ACHN (cell line): Measurements from ENCODE around the gene SCAANT1.

Experiments
- DNase-seq: peaks from one replicate; pipeline ENCODE4 v3.0.0-alpha.2; 2015
- in situ Hi-C: cut with HindIII; loops from 2 replicates; pipeline ENCODE4 v1.10.0; 2017; ENCODE audit warnings: low sequenced_read_pairs, low pct_ligation_motif_present, low pct_unique_long_range_greater_than_20kb

The SCAANT1 gene

DNA sequence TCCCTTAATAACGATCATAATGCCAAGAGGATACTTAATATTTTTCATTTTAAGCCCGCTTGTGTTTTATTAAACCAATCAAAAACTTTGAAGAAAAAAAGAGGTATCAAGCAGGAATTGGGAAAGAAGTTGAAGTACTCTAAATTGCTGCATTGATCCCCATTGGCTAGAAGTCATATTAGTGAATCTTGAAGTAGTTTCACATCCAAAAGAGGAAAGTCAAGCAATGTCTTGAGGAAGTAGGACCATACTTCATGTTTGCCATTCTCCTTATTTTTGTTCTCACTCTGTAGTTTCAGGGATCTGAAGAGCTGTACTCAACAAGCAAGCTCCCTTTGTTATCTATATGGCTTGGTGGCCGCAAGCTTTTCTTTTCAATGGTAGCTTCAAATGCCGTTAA, 2.2 kb downstream of the SCAANT1 start:
- DNase-seq: no peak
- in situ Hi-C loops: no loop called here

GRCh38 chr3:63909431-63909830, 2.8 kb downstream of the SCAANT1 start:
- DNase-seq: no peak
- in situ Hi-C loops: no loop called here

GRCh38 chr3:63908776-63909175, 3.4 kb downstream of the SCAANT1 start:
- no peak for DNase-seq
- in situ Hi-C loops: no loop called here

- in situ Hi-C loops: no loop called here
- DNase-seq: peak; percentile 28
Observed at GRCh38 chr3:63908081-63908736, 4.0 kb downstream of the SCAANT1 start.

DNA sequence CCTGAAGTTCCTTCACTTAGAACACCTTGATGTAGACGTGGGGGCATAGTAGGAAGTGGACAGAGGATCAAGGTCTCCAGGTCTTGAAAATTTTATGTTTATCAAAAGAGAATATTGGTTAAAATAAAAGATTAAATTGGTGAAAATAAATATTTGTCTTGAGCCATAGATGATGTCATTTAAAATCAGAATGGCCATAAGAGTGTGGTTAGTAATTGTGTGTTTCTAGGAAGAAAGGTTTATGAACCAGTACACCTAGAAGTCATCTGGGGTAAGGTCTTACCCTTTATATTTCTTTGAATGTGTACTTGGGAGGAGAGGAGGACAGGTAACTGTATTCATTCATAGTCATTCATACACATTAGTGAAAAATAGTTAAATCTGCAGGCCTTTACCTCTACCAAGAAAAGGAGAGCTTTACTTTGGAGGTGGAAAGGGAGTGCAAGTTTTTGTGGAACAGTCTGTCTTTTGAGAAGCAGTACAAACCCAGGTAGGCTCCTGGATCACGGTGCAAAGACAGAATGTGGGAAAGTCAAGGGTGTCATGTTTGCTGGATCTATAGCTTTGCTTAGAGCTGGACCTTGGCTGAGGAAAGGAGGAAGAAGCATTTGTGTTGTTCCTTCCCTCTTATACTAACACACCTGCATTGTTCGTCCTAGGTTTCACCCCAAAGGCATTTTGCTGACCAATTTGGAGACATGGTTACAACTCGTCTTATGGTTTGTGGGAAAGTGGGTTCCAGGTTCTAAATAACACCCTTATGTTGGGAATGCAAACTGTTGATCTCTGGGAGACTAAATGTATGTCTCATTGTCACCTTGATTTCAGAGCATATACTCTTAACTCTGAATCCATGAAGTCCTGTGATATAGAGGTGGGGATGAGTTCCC, 6.2 kb downstream of the SCAANT1 start:
- no peak for DNase-seq
- in situ Hi-C loops: no loop called here

DNA sequence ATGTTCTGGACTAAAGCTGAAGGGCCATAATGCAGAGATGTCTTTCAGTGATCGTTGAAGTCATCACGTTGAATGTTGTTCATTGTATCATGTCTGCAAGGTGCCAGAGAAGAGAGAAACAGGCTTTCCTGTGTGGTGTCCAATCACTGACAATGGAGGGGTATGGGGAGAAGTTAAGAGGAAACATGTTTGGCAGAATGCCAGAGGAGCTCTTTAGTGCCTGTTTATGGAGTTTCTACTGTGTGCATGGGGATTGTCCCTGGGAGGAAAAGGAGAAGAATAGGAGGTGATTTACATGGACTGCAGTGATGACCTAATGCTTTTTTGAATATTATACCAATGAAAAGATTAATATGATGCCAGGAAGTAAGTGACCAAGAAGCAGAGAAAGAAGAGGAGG, 11.7 kb downstream of the SCAANT1 start:
- no peak for DNase-seq

GRCh38 chr3:63900010-63900409, 12.2 kb downstream of the SCAANT1 start:
- no peak for DNase-seq
- in situ Hi-C loops: no loop called here

More for the DNA sequence above, 11.7 kb downstream of the SCAANT1 start:
- in situ Hi-C loops: no loop called here

DNA sequence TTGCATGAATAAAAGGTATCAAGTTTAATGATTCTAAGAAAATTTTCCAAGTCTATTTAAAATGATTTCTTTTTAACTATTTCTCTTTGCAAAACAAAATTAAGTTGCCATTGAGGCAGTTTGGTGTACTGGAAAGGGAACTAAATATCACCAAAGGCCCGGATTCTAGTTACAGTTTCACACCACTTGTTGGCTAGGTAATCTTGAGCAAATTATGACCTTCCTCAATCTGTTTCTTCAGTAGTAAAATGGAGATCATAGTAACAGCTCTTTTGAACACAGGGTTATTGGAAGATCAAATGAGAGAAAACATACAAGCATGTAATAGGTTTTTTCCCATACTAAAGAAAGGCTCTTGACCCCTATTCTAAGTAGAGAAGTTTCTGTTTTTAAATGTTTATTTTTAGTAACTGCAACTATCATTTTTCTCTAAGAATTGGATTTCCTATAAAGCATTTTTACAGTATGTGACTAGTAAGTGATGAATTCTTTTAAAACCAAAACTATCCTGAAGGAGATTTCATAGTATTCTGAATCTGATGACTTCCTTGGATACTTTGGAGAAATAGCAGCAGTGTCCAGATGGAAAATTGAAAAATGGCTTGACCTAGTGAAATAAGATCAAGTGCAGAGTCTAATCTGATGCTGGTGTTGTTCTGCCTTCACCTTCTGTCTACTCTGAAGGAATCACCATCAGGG, 15.7 kb downstream of the SCAANT1 start:
- in situ Hi-C loops: no loop called here
- DNase-seq: no peak

GRCh38 chr3:63895422-63896189, 16.6 kb downstream of the SCAANT1 start:
- no peak for DNase-seq
- in situ Hi-C loops: no loop called here

GRCh38 chr3:63892773-63893352, 19.3 kb downstream of the SCAANT1 start:
- no peak for DNase-seq
- in situ Hi-C loops: no loop called here

DNA sequence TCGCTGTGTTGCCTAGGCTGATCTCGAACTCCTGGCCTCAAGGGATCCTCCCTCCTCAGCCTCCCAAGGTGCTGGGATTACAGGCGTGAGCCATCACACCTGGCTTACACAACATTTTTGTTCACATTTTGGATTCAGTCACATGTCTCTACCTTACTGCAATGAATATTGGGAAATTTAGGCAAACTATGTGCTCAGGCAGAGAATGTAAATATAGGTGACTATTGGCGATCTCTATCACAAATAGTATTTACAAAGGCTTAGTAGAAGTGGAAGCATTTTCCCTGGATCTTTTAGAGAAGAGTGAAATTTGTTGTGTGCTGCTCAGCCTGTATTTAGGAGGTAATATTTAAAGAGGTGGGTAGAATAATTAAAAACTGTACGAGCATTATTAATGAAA, 20.7 kb downstream of the SCAANT1 start:
- in situ Hi-C loops: no loop called here
- DNase-seq: no peak

DNA sequence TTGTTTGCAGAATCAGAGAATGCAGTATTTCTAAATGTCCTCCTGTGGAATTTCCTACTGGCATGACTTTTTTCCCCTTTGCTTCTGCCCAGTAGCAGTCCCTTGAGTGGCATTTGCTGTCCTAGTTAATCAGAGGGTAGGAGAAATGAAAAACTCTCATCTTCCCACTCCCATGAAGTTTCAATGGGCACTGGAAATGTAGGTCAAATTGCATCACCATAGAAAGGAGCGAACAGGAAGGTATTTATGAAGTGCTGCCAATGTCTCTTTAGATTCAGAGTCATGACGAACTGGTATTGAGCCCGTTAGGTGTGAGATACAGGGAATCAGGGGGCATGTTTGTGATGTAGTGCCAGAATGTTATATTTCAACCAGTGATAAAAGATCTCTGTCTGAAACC, 25.3 kb downstream of the SCAANT1 start:
- in situ Hi-C loops: no loop called here
- no peak for DNase-seq

- no peak for DNase-seq
- in situ Hi-C loops: no loop called here
Observed at GRCh38 chr3:63880653-63881052, 31.5 kb downstream of the SCAANT1 start.

GRCh38 chr3:63878394-63879060, 33.7 kb downstream of the SCAANT1 start:
- in situ Hi-C loops: no loop called here
- DNase-seq: no peak

DNA sequence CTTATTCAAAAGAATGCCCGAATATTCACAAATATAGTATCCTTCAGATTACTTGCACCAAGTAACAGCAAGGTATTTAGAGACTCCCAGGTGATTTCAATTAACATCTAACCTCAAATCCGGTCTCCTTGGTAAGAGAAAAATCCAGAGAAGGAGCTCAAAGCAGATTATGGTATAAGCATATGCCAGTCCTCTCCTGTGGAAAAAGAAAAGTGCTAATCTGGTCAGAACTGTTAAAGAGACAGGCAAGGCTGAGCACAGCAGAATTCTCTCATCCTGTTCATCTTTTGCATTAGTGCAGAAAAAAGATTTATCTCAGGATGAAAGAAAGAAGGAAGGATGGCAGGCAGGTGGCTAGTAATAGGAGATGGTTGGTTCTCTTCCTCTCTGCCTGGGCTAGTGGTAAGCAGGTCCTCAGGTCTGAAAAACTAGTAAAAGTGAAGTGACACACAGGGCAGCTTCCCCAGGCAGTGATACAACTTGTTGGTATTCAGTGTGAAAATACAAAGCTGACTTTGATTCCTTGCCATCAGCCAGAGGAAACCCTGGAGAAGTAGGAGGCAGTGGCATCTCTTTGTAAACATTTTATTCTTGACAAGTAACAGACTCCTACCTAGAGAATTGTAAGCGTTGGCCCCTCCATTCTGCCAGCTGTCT, 34.3 kb downstream of the SCAANT1 start:
- in situ Hi-C loops: no loop called here
- DNase-seq: no peak

- in situ Hi-C loops: no loop called here
- DNase-seq: no peak
Observed at GRCh38 chr3:63876260-63876659, 35.9 kb downstream of the SCAANT1 start.

DNA sequence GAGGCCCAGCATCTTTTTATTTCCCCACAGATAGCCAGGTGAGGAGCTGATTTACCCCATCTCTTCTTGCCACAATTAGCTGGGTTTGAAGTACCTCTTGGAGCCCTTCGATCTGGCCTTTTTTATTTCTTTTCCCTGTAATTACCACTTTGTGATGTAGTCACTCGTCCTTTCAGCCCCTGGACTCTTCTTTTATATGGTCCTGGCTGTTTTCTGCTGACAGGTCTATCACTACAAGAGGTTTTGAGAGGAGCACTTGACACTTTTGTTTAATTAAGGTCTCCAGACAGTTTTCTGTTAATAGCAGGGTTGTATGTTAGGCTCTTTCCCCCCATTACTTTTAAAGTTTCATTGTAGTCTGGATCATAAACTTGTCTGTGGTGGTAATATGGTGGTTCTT, 36.7 kb downstream of the SCAANT1 start:
- in situ Hi-C loops: no loop called here
- no peak for DNase-seq
